B cell (primary cell): Measurements from ENCODE around the gene CYFIP2. TPM values are rescaled to one million over a fixed set of nuclear protein-coding genes. Genes with fewer than 3 reads are reported as not detected.

Experiments used
- ATAC-seq: fragments of 200-7000 bp; cut with Tn5 transposase; one replicate; pipeline ENCODE4 v1.10.0; 2021; ENCODE audit warnings: low read depth, mild to moderate bottlenecking, moderate number of reproducible peaks, moderate library complexity
- CTCF ChIA-PET: fragments of 350-600 bp; sonication (Branson Sonifier 250); formaldehyde crosslinking; loops from one replicate; lab custom pipeline; 2021; ENCODE audit warnings: antibody characterized with exemption, inconsistent platforms; lab: Charles Lee
- POLR2A ChIA-PET: fragments of 350-600 bp; sonication (Branson Sonifier 250); formaldehyde crosslinking; loops from one replicate; lab custom pipeline; 2021; ENCODE audit warnings: antibody characterized with exemption; lab: Charles Lee
- DNase-seq: peaks from one replicate; pipeline ENCODE4 v3.0.0; 2013
- H2AFZ ChIP-seq: 2 replicates; pipeline ENCODE4 v1.6.1; 2012; ENCODE audit warnings: mild to moderate bottlenecking, low read depth, low read length; ENCODE audit not compliant: insufficient read depth, poor library complexity, severe bottlenecking
- H3K27ac ChIP-seq, 2 donors: 1 replicate in 1 of 2; 2 replicates in 1 of 2; pipeline ENCODE4 v1.5.1; 2012 to 2013; ENCODE audit warnings: low read length in 2 of 2, mild to moderate bottlenecking in 2 of 2, moderate library complexity in 1 of 2
- H3K27me3 ChIP-seq, 4 experiments: fragments of 200-600 bp in 1 of 4; sonication (generic) in 1 of 4; replicated peaks in 1 of 4; 1 replicate in 2 of 4; 2 replicates in 2 of 4; pipeline versions ENCODE4 v1.6.1 to v1.7.0; 2013 to 2016; ENCODE audit warnings: low read length in 3 of 4, mild to moderate bottlenecking in 2 of 4, mixed read lengths in 1 of 4, moderate library complexity in 1 of 4; ENCODE audit not compliant: insufficient read depth in 4 of 4, control insufficient read depth in 3 of 4; ENCODE audit errors: control extremely low read depth in 1 of 4
- H3K36me3 ChIP-seq, 2 experiments: replicated peaks in 1 of 2; 1 replicate in 1 of 2; 2 replicates in 1 of 2; pipeline versions ENCODE4 v1.6.1 to v1.7.1; 2013; ENCODE audit warnings: low read length in 1 of 2; ENCODE audit not compliant: insufficient read depth in 2 of 2, control insufficient read depth in 1 of 2; ENCODE audit errors: control extremely low read depth in 1 of 2, extremely low read depth in 1 of 2
- H3K4me1 ChIP-seq, 2 donors: fragments of 200-600 bp in 1 of 2; sonication (generic) in 1 of 2; 1 replicate in 1 of 2; 2 replicates in 1 of 2; pipeline versions ENCODE4 v1.5.1 to v1.6.1; 2013 to 2017; ENCODE audit warnings: low read length in 2 of 2; ENCODE audit not compliant: control insufficient read depth in 2 of 2, insufficient read depth in 2 of 2
- H3K4me2 ChIP-seq: replicated peaks from 2 replicates; pipeline ENCODE3; 2012; ENCODE audit warnings: mild to moderate bottlenecking, low read depth, low read length; ENCODE audit not compliant: poor library complexity, severe bottlenecking
- H3K4me3 ChIP-seq, 5 experiments: fragments of 200-600 bp in 1 of 5; sonication (generic) in 1 of 5; 1 replicate in 3 of 5; 2 replicates in 2 of 5; pipeline versions ENCODE4 v1.5.1 to v1.7.0; 2011 to 2016; ENCODE audit warnings: low read length in 4 of 5, mild to moderate bottlenecking in 4 of 5, low read depth in 2 of 5, control low read depth in 1 of 5, moderate library complexity in 1 of 5; ENCODE audit not compliant: insufficient read depth in 1 of 5; ENCODE audit errors: control extremely low read depth in 1 of 5, extremely low read depth in 1 of 5
- H3K79me2 ChIP-seq: fragments of 200-600 bp; sonication (generic); one replicate; pipeline ENCODE4 v1.6.0; 2016; ENCODE audit warnings: low read length; ENCODE audit not compliant: control insufficient read depth, insufficient read depth
- H3K9ac ChIP-seq: fragments of 200-600 bp; sonication (generic); 2 replicates; pipeline ENCODE4 v1.6.1; 2017; ENCODE audit warnings: mild to moderate bottlenecking, low read length, moderate library complexity
- H3K9me3 ChIP-seq, 3 donors: one replicate each; pipeline versions ENCODE4 v1.6.1 to v1.7.1; 2013; ENCODE audit warnings: low read length in 2 of 3; ENCODE audit not compliant: control insufficient read depth in 2 of 3, insufficient read depth in 1 of 3; ENCODE audit errors: control extremely low read depth in 1 of 3
- H4K20me1 ChIP-seq: 2 replicates; pipeline ENCODE4 v1.6.0; 2012; ENCODE audit warnings: mild to moderate bottlenecking, low read length; ENCODE audit not compliant: insufficient read depth, control insufficient read depth, poor library complexity, severe bottlenecking
- H3K27ac Mint-ChIP-seq: one replicate; pipeline ENCODE4 v1.8.0; 2021; ENCODE audit warnings: mixed read lengths
- H3K27me3 Mint-ChIP-seq: one replicate; pipeline ENCODE4 v1.8.0; 2021; ENCODE audit warnings: mixed read lengths
- H3K4me1 Mint-ChIP-seq: one replicate; pipeline ENCODE4 v1.8.0; 2021; ENCODE audit warnings: mixed read lengths
- H3K4me3 Mint-ChIP-seq: one replicate; pipeline ENCODE4 v1.8.0; 2021; ENCODE audit warnings: mixed read lengths
- H3K9me3 Mint-ChIP-seq: one replicate; pipeline ENCODE4 v1.8.0; 2022; ENCODE audit warnings: mixed read lengths; ENCODE audit not compliant: insufficient read depth
- EZH2 ChIP-seq: IDR thresholded peaks from 2 replicates; pipeline ENCODE4 v1.6.1; 2012; ENCODE audit warnings: borderline replicate concordance, low read depth, mild to moderate bottlenecking, moderate library complexity, low read length; ENCODE audit not compliant: insufficient read depth, poor library complexity, severe bottlenecking
- WGBS: methylation state at CpG from one replicate; pipeline ENCODE4 v1.1.5; 2013; ENCODE audit warnings: missing lambda C conversion rate; ENCODE audit not compliant: insufficient coverage; 5-methylcytosine and 5-hydroxymethylcytosine counted together
- intact Hi-C: fragments of 100-400 bp; cut with micrococcal nuclease; formaldehyde crosslinking; loops from one replicate; pipeline ENCODE4 v1.10.0; 2022
- polyA plus RNA-seq: library from polyadenylated mRNA; depleted of rRNA; stranded (reverse); fragments of >200 nt; gene quantifications from 2 replicates; pipeline ENCODE4 v1.2.3, GENCODE V29; 2012
- total RNA-seq, 2 donors: library from RNA; stranded (reverse); fragments of 120-200 nt in 1 of 2; gene quantifications; 1 replicate in 1 of 2; 2 replicates in 1 of 2; pipeline versions ENCODE4 v1.2.3 to v1.2.4, GENCODE V29; 2013 to 2022
- TF ChIP-seq, protein P1 (sequence below): fragments of 200-600 bp; IDR thresholded peaks from one replicate; pipeline ENCODE4 v1.8.0; 2022; ENCODE audit warnings: antibody characterized with exemption, mild to moderate bottlenecking

The CYFIP2 gene
- total and polyA plus RNA-seq, 2 donors (not counting 1 experiment from before 2014, with no cell fraction given) = 231 to 663 TPM

DNA sequence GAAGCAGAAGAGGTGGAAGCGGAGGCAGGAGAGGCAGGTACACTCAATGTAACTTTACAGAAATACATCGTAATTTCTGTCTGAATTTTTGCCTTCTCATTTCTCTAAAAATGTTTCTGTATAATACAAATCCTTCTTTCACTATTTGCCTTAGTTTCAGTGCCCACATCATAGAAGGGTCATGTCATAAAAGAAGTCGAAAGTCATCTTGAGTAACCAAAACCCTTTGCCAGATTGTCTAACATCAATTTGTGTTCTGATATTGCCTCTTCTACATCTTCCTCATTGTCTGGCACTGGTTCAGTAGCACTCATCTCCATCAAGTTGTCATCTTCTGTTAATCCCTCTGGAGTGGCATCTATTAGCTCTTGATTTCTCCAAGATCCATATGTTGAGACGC lies 6.2 kb upstream of the CYFIP2 start:
- H3K27me3 Mint-ChIP-seq = no peaks in the 10 kb centered on the region
- DNase-seq = no peak
- Histone ChIP-seq H3K27me3 (no peaks in the 10 kb centered on the region), H3K9me3 (no peaks in the 10 kb centered on the region), H3K79me2 (peaks cover 7% of the 10 kb centered on the region), H3K4me2 (no peak overlapping the region), H3K4me1 (peaks cover 17% of the 10 kb centered on the region in 2 donors), H2AFZ (no peak overlapping the region), H3K27ac (no peak overlapping the region), H3K9ac (no peak overlapping the region), H4K20me1 (no peaks in the 10 kb centered on the region), H3K36me3 (no peaks in the 10 kb centered on the region), H3K4me3 (no peak overlapping the region)
- no peaks in the 10 kb centered on the region for H3K9me3 Mint-ChIP-seq
- POLR2A ChIA-PET = no interaction called here
- H3K27ac Mint-ChIP-seq = no peak overlapping the region
- ATAC-seq = no peak
- TF ChIP-seq, protein P1, sequence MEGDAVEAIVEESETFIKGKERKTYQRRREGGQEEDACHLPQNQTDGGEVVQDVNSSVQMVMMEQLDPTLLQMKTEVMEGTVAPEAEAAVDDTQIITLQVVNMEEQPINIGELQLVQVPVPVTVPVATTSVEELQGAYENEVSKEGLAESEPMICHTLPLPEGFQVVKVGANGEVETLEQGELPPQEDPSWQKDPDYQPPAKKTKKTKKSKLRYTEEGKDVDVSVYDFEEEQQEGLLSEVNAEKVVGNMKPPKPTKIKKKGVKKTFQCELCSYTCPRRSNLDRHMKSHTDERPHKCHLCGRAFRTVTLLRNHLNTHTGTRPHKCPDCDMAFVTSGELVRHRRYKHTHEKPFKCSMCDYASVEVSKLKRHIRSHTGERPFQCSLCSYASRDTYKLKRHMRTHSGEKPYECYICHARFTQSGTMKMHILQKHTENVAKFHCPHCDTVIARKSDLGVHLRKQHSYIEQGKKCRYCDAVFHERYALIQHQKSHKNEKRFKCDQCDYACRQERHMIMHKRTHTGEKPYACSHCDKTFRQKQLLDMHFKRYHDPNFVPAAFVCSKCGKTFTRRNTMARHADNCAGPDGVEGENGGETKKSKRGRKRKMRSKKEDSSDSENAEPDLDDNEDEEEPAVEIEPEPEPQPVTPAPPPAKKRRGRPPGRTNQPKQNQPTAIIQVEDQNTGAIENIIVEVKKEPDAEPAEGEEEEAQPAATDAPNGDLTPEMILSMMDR = no peak
- no peak for TF ChIP-seq EZH2
- intact Hi-C loops = loop anchor here (10.0 kb wide), 1 partner anchor 595 kb away; the partner anchor contains the start of gene CLINT1
- no peak overlapping the region for H3K4me3 Mint-ChIP-seq
- 78% methylated on average over 1 of the region's 4 CpGs for WGBS
- H3K4me1 Mint-ChIP-seq = peaks cover 23% of the 10 kb centered on the region
- CTCF ChIA-PET = interaction anchor here (1.3 to 24.2 kb wide), 4 partner anchors 8 to 82 kb away, joined by 3 to 495 read pairs (median 162); no protein-coding TSS in a partner anchor

DNA sequence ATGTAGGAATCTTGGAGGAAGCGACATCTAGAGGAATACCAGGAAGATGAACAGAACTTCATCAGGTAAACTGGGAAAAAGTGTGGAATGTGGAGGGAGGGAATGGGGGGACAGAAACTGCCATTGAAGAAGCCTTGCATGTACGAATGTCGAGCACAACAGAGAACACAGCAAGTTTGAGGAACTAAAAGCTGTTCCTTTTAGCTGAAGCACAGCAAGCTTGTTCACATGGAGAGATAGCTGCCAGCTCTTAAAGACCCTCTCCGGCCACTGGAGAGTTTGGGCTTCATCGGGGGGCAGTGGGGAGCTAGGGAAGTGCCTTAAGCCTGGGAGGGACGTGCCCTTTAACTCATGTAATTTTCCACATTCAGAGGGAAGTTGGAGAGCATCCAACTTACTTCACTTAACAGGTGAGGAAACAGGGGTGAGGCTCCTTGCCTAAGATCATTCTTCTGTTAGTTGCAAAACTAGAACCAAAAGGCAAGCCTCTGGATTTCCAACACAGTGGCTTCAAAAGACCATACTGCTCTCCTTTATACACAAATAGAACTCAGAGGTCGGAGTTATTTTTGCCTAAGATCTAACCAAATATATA lies 2.3 kb upstream of the CYFIP2 start:
- TF ChIP-seq EZH2 = no peak
- TF ChIP-seq, protein P1 = no peak
- Histone ChIP-seq H3K4me2 (peak overlapping the region; percentile 60), H3K27ac (peak overlapping the region; percentile 44 to 56), H3K4me3 (peak overlapping the region in 1 of 5 experiments; percentile 3), H3K9me3 (no peaks in the 10 kb centered on the region), H3K36me3 (peaks cover 0 to 2% of the 10 kb centered on the region in 2 experiments), H2AFZ (peak overlapping the region; percentile 73), H3K79me2 (peaks cover 42% of the 10 kb centered on the region), H3K9ac (no peak overlapping the region), H3K4me1 (peaks cover 43 to 47% of the 10 kb centered on the region in 2 donors), H3K27me3 (no peaks in the 10 kb centered on the region), H4K20me1 (no peaks in the 10 kb centered on the region)
- POLR2A ChIA-PET = interaction anchor here (0.9 to 2.0 kb wide), 5 partner anchors 8 to 45 kb away, joined by 3 to 7 read pairs (median 4); no protein-coding TSS in a partner anchor
- DNase-seq = peak; percentile 50
- H3K27ac Mint-ChIP-seq = peak overlapping the region; percentile 92
- CTCF ChIA-PET = interaction anchor here (1.0 to 24.2 kb wide), 9 partner anchors 8 to 115 kb away, joined by 3 to 495 read pairs (median 8); no protein-coding TSS in a partner anchor
- WGBS = 38% methylated on average over 4 of the region's 7 CpGs
- H3K4me1 Mint-ChIP-seq = peaks cover 53% of the 10 kb centered on the region
- no peak for ATAC-seq
- intact Hi-C loops = loop anchor here (2.0 to 10.0 kb wide), 2 partner anchors 49 to 591 kb away; partner anchors contain the start of gene CLINT1
- H3K27me3 Mint-ChIP-seq = no peaks in the 10 kb centered on the region
- H3K9me3 Mint-ChIP-seq = no peaks in the 10 kb centered on the region
- H3K4me3 Mint-ChIP-seq = peak overlapping the region; percentile 61
